Vagina (tissue), 2 donors: ENCODE results near the gene RNF6. TPM values are rescaled to one million over a fixed set of nuclear protein-coding genes. Genes with fewer than 3 reads are reported as not detected.

Experiments
- DNase-seq, 2 donors: peaks; one replicate each; pipeline ENCODE4 v3.0.0-alpha.2; 2017; ENCODE audit errors: extremely low spot score in 2 of 2
- H3K27ac ChIP-seq: fragments of 200-600 bp; sonication (generic); one replicate; pipeline ENCODE4 v1.5.1; 2019
- H3K27me3 ChIP-seq: fragments of 200-600 bp; sonication (generic); one replicate; pipeline ENCODE4 v1.5.1; 2019
- H3K36me3 ChIP-seq, 2 donors: fragments of 200-600 bp; sonication (generic); one replicate each; pipeline ENCODE4 v1.5.1; 2017 to 2019
- H3K4me1 ChIP-seq: fragments of 200-600 bp; sonication (generic); one replicate; pipeline ENCODE4 v1.5.1; 2019
- H3K4me3 ChIP-seq, 2 donors: fragments of 200-600 bp; sonication (generic); 1 replicate in 1 of 2; 2 replicates in 1 of 2; pipeline ENCODE4 v1.5.1; 2016 to 2019
- H3K9me3 ChIP-seq: fragments of 200-600 bp; sonication (generic); one replicate; pipeline ENCODE4 v1.5.1; 2019
- CTCF ChIP-seq, 3 experiments: fragments of 450-650 bp in 2 of 3; fragments of 200-600 bp in 1 of 3; sonication (generic) in 1 of 3; IDR thresholded peaks; one replicate each; pipeline ENCODE4 v1.5.1; 2017 to 2019; ENCODE audit warnings: antibody characterized with exemption in 3 of 3, mild to moderate bottlenecking in 2 of 3, moderate library complexity in 2 of 3
- POLR2A ChIP-seq, 2 donors: fragments of 450-650 bp; IDR thresholded peaks; one replicate each; pipeline ENCODE4 v1.6.1; 2017; ENCODE audit warnings: antibody characterized with exemption in 2 of 2, mild to moderate bottlenecking in 2 of 2, moderate library complexity in 2 of 2
- POLR2AphosphoS5 ChIP-seq, 2 donors: sonication (generic); formaldehyde crosslinking; IDR thresholded peaks; one replicate each; pipeline ENCODE4 v1.9.0; 2017; ENCODE audit warnings: antibody characterized with exemption in 2 of 2, mild to moderate bottlenecking in 2 of 2, low read depth in 1 of 2; ENCODE audit not compliant: insufficient read depth in 1 of 2
- intact Hi-C: fragments of 100-400 bp; cut with DNase I; formaldehyde crosslinking; loops from one replicate; pipeline ENCODE4 v1.15.1; 2023
- total RNA-seq: library from RNA; depleted of rRNA; stranded (reverse); fragments of >200 nt; gene quantifications from one replicate; pipeline ENCODE4 v1.2.3, GENCODE V29; 2016

RNF6 gene
- total RNA-seq, 1 donor from 2014 or later = 22.1 TPM

DNA sequence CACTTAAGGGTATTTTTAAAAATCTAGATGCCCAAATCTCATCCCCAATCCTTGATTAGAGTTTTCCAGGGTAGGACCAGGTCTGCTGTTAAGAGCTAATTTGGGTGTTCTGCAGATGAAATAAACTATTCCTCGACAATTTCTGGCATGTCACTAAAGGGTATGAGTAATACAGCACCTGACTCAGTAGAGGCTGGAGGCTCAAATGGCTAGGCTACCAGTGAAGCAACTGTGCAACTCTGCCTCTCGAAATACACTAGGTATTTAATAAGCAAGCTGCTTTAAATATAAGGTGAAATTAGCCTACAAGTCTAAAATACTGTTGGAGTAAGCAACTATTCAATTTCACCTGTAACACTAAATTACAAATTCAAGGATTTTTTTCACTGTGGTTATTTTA lies 1.5 kb downstream of the RNF6 start:
- Histone ChIP-seq H3K4me1 (peaks cover 24% of the 10 kb centered on the region), H3K27me3 (no peaks in the 10 kb centered on the region), H3K27ac (no peak overlapping the region), H3K4me3 (peak overlapping the region; percentile 82 to 97), H3K36me3 (peaks cover 0 to 36% of the 10 kb centered on the region in 2 donors), H3K9me3 (no peaks in the 10 kb centered on the region)
- DNase-seq = no peak
- TF ChIP-seq POLR2AphosphoS5 (IDR thresholded peaks at IDR 0.05; ENCODE audit: insufficient read depth in 1 of 2, low read depth in 1 of 2) (no peak), CTCF (IDR thresholded peaks at IDR 0.05) (no peak), POLR2A (IDR thresholded peaks at IDR 0.05) (no peak)
- intact Hi-C loops = loop anchor here (5.0 kb wide), 1 partner anchor 337 kb away; the partner anchor contains the start of gene WASF3

DNA sequence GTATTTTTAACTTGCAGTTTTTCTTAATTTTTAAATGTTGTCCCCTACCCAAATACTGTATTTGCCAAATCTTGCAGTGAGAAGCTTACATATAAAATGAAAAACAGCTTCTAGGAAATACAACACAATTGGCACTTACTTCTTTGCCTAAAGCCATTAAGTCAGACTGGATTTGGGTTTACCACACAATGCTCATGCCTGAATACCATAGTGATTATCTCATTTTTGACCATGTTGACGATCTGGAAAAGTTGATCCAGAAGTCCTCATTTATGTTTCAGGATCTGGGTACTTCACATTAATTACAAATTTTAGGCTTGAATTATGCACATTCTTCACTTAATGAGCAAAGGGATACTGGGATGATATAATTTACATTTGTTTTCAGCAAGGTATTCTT lies 2.4 kb downstream of the RNF6 start:
- peaks cover 24% of the 10 kb centered on the region for H3K4me1 ChIP-seq
- H3K36me3 ChIP-seq = peaks cover 3 to 44% of the 10 kb centered on the region in 2 donors
- no peaks in the 10 kb centered on the region for H3K9me3 ChIP-seq
- no peak for DNase-seq
- no peaks in the 10 kb centered on the region for H3K27me3 ChIP-seq
- H3K4me3 ChIP-seq = no peak overlapping the region
- intact Hi-C loops = loop anchor here (5.0 kb wide), 1 partner anchor 338 kb away; the partner anchor contains the start of gene WASF3
- H3K27ac ChIP-seq = no peak overlapping the region
- TF ChIP-seq POLR2AphosphoS5 (IDR thresholded peaks at IDR 0.05; ENCODE audit: insufficient read depth in 1 of 2, low read depth in 1 of 2) (no peak), POLR2A (IDR thresholded peaks at IDR 0.05) (no peak), CTCF (IDR thresholded peaks at IDR 0.05) (no peak)

- Histone ChIP-seq H3K27ac (no peak overlapping the region), H3K27me3 (no peaks in the 10 kb centered on the region), H3K4me1 (peaks cover 15% of the 10 kb centered on the region), H3K4me3 (no peak overlapping the region), H3K36me3 (peaks cover 5 to 74% of the 10 kb centered on the region in 2 donors), H3K9me3 (no peaks in the 10 kb centered on the region)
- no peak for DNase-seq
- TF ChIP-seq CTCF (IDR thresholded peaks at IDR 0.05) = no peak
- TF ChIP-seq POLR2A (IDR thresholded peaks at IDR 0.05) = no peak
- no peak for TF ChIP-seq POLR2AphosphoS5 (IDR thresholded peaks at IDR 0.05; ENCODE audit: insufficient read depth in 1 of 2, low read depth in 1 of 2)
- intact Hi-C loops = no loop called here
Observed at GRCh38 chr13:26216042-26216441, 6.1 kb downstream of the RNF6 start.

DNA sequence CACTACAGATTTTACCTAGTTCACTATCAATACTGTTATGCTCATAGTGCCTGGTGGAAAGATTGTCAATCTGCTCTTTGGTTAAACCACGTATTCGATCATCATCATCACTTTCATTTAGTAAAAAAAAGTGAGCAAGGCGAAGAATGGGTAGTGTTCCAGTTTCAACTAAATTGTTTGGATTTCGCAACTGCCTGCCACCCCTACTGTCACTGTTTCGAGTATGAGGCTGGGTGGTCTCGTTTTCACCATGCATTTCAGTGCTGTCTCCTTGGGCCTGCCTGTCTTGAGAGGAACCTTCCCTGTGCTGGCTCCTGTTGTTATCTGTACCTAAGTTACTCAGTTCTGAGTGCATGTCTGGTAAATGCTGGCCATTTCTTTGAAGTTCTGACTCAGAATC lies 8.1 kb downstream of the RNF6 start:
- no peaks in the 10 kb centered on the region for H3K9me3 ChIP-seq
- no peak for DNase-seq
- no peak overlapping the region for H3K4me3 ChIP-seq
- H3K27ac ChIP-seq = no peak overlapping the region
- no peak for TF ChIP-seq POLR2A (IDR thresholded peaks at IDR 0.05)
- TF ChIP-seq CTCF (IDR thresholded peaks at IDR 0.05) = no peak
- no peak for TF ChIP-seq POLR2AphosphoS5 (IDR thresholded peaks at IDR 0.05; ENCODE audit: insufficient read depth in 1 of 2, low read depth in 1 of 2)
- intact Hi-C loops = no loop called here
- H3K4me1 ChIP-seq = no peaks in the 10 kb centered on the region
- H3K27me3 ChIP-seq = no peaks in the 10 kb centered on the region
- peaks cover 5 to 71% of the 10 kb centered on the region in 2 donors for H3K36me3 ChIP-seq

- peaks cover 5 to 67% of the 10 kb centered on the region in 2 donors for H3K36me3 ChIP-seq
- no peak for TF ChIP-seq POLR2AphosphoS5 (IDR thresholded peaks at IDR 0.05; ENCODE audit: insufficient read depth in 1 of 2, low read depth in 1 of 2)
- TF ChIP-seq CTCF (IDR thresholded peaks at IDR 0.05) = no peak
- TF ChIP-seq POLR2A (IDR thresholded peaks at IDR 0.05) = no peak
- no peak for DNase-seq
- H3K4me1 ChIP-seq = no peaks in the 10 kb centered on the region
- H3K9me3 ChIP-seq = no peaks in the 10 kb centered on the region
- no peaks in the 10 kb centered on the region for H3K27me3 ChIP-seq
- no peak overlapping the region for H3K27ac ChIP-seq
- intact Hi-C loops = no loop called here
- no peak overlapping the region for H3K4me3 ChIP-seq
Observed at GRCh38 chr13:26213345-26213744, 8.8 kb downstream of the RNF6 start.
